SK-MEL-5 (cell line): ENCODE results near the gene WDR74. TPM values are rescaled to one million over a fixed set of nuclear protein-coding genes. Genes with fewer than 3 reads are reported as not detected.
"Not testable (repeated sequence)": the region's sequence is repeated elsewhere in the genome, so short reads cannot be mapped to it uniquely, and the experiment has no call there.

Experiments used
- DNase-seq: peaks from one replicate; pipeline ENCODE4 v3.0.0-alpha.2; 2016; ENCODE audit warnings: low read depth, low spot score
- in situ Hi-C: cut with HindIII; loops from 2 replicates; pipeline ENCODE4 v1.10.0; 2016; ENCODE audit warnings: low sequenced_read_pairs, high pct_unique_total_duplicates, low pct_unique_long_range_greater_than_20kb
- total RNA-seq: library from RNA; depleted of rRNA; stranded (reverse); fragments of >200 nt; shearing (Covaris generic); gene quantifications from 2 replicates; pipeline ENCODE4 v1.2.3, GENCODE V29; 2014

WDR74 gene
- total RNA-seq, 1 experiment from 2014 or later, result 61.2 TPM

DNA sequence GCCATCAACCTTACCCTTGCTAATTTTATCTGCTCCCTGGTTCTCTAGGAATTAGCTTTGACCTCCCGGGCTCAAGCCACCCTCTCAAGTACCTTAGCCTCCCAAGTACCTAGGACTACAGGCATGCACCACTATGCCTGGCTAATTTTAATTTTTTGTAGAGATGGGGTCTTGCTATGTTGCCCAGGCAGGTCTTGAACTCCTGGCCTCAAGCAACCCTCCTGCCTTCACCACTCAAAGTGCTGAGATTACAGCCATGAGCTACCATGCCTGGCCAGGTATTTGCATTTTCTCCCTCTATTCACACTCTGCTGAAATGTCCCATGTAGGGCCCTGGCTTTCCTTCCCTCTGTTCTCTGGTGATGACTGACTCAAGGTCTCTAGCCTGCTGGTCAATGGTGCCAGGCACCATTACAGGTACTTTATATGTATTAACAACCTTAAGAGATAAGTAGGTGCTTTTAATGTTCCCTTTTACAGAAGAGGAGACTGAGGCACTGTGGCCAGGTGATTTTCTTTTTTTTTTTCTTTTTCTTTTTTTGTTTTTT, 8.5 kb upstream of the WDR74 start:
- in situ Hi-C loops, result no loop called here
- DNase-seq, result no peak

DNA sequence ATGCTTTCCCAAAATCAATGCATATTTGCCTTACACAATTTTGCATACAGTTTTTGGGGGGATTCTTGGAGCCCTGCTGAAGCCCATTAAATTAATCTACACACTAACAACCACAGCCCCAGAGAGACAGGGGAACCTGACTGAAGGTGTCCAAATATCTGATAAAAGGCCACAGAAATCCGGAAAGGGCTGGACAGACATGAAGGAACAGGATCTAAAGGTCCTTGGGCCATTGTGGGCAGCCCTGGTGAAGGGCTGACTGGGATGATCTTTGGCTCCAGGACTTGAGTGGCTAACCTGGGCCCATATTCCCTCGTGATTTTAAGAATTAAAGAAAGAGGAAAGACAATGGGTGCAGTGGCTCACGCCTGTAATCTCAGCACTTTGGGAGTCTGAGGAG, 6.8 kb upstream of the WDR74 start:
- in situ Hi-C loops, result no loop called here
- no peak for DNase-seq

DNA sequence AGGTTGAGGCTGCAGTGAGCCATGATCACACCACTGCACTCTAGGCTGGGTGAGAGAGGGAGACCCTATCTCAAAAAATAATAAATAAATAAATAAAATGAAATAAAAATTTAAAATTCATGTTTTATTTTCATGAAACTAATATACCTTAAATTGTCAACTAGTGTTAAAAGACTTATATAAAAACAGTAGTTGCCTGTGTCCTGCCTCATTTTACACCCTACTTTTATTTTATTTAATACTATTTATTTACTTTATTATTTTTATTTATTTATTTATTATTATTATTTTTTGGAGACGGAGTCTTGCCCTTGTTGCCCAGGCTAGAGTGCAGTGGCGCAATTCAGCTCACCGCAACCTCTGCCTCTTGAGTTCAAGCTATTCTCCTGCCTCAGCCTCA, 4.8 kb upstream of the WDR74 start:
- DNase-seq, result no peak
- in situ Hi-C loops, result no loop called here

DNA sequence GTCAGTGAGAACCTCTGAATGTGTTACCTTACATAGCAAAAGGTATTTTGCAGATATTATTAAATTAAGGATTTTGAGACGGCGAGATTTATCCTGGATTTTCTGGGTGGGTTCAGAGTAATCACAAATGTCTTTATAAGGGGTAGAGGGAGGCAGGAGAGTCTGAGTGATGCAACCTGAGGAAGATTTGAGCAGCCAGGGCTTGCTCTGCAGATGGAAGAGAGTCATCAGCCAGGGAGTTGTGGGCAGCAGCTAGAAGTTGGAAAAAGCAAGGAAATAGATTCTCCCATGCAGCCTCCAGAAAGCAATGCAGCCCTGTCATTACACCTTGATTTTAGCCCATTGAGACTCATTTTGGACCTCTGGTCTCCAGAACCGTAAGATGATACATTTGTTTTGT, 4.1 kb upstream of the WDR74 start:
- no peak for DNase-seq
- in situ Hi-C loops, result no loop called here

DNA sequence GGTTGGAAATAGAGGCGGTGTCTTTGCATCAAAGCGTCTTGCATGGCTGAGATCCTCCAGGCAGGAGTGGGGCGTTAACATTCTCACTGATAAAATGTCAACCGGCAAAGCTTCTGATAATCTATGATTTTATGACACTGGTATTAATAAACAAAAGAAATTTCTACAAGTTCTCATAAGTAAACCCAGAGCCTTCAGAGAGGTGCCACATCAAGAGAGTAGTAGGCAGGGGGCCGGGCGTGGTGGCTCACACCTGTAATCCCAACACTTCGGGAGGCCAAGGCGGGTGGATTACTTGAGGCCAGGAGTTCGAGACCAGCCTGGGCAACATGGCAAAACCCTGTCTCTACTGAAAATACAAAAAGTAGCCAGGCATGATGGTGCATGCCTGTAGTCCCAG, 3.5 kb upstream of the WDR74 start:
- in situ Hi-C loops, result not testable (repeated sequence)

DNA sequence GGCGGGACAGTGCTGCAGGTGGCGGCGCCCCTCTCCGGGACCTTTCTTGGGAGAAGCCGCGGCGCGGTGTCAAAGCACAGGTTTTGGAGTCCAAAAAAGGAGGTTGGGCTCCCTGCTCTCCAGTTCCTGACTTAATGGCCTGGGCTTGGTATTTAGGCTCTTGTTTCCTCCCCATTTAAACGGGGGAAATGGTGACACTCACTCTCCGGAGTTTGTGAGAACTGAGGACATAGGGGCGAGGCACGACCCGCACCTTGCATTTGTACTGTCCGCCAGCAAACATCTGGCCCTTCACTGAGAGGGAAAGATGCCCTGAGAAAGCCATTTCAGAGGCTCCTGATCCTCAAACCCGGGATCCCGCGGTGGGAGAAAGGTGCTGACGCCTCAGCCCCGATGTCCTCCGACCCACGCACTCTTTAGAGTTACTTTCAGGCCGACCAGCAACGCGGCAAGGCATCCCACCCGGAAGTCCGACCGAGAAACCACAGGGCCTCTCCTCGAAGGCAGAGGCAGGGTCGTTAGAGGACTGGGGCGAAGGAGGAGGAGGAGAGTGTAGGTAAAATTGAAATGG, 2.9 kb upstream of the WDR74 start:
- DNase-seq, result no peak
- in situ Hi-C loops, result no loop called here

More for the DNA sequence above, 3.5 kb upstream of the WDR74 start:
- not testable (repeated sequence) for DNase-seq

DNA sequence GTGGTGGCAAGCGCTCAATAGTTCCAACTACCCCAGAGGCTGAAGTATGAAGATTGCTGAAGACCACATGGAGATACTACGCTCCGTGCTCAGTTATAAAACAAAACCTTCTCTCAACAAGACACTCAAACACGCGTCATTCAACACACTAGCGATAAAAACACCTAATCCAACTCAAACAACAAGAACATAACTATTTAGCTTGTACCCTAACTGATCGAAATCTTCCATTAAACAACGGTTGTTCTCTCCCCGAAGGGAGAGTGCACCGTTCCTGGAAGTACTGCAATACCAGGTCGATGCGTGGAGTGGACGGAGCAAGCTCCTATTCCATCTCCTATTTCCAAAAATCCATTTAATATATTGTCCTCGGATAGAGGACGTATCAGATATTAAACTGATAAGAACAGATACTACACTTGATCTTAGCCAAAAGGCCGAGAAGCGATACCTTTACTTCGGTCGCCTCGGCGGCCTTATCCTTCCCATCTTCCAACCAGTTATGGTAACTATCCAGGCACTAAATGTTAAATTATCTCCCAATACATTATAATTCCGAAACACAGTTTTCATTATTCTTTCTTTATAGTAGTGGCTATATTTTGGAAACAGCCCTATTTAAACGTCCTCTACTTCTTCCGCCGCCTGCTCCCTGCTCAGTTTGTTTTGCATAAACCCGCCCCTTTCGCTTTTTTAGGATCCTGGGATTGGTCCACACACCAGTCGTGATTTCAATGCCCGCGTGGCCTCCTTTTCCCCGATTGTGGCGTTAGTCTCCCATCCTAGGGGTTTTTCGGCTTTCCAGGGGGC, 2.2 kb upstream of the WDR74 start:
- in situ Hi-C loops, result no loop called here
- DNase-seq, result peak; percentile 99

DNA sequence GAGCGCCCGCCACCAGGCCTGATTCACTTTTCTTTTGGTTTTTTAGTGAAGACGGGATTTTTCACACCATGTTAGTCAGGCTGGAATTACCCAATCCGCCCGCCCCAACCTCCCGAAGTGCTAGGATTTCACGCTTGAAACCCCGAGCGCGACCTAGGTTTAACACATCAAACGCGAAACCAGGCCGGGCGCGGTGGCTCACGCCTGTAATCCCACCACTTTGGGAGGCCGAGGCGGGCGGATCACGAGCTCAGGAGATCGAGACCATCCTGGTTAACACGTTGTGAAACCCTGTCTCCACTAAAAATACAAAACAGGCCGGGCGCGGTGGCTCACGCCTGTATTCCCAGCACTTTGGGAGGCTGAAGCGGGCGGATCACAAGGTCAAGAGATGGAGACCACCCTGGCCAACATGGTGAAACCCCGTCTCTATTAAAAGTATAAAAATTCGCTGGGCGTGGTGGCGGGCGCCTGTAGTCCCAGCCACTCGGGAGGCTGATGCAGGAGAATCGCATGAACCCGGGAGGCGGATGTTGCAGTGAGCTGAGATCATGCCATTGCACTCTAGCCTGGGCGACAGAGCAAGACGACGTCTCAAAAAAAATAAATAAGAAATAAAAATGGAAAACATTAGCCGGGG, 1.5 kb upstream of the WDR74 start:
- in situ Hi-C loops, result not testable (repeated sequence)
- DNase-seq, result peak; percentile 82

DNA sequence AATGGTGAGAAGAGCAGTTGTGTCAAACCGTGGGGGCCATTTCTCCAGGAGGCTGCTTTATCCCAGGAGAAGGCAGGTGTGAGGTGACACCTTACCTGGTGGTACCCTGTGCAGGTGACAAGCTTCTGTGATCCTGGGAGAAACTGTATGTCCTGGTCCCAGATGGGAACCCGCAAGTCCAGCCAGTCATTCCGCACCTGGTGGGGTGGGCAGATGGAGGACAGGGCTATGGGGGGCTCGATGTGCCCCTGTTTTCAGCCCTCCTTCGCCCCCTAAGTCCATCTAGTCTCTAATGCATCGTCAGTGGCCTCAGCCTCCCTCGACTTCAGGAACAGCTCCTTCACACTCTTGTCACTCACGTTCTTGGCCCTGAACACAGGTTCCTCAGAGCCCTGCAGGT, 4.1 kb downstream of the WDR74 start:
- DNase-seq, result no peak

DNA sequence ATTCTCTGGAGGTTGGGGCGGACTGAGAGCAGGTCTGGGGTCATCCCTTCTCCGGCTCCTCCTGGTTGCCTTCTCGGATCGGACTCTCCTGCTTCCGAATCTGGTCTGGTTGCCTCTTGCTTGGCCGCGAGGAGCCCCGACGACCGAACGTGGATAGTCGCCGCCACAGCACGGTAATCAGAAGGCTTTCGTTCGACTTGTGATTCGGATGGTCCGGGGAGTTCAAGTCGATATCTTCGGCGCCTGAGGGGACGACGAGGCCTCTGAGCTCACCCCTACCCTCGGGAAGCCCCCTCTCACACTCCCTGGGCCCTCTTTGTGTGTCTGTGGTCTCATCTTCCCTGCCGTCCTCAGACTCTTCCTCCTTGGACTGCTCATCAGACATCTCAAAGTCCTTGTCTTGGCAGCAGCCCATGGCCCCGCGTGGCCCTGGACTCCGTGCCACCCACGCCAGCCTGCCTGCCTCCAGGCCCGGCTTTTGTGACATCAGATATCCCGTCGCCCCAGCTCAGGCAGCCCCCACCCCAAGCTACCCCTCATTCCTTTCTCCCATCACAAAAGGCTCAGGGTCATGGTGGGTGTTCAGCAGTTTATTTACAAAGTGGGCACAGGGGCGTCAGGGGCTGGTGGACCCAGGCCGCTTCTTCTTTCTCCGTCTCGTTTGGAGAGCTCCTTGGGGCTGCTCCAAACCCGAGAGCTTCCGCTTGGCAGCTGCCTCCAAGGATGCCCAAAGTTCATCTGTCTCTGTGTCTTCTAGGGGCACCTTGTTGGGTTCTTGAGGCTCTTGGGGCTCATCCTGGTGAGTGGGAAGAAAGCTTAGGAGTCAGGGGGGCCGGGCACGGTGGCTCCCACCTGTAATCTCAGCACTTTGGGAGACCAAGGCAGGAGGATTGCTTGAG, 6.8 kb downstream of the WDR74 start, which contains the start of gene TEX54:
TEX54 (minus strand) TSS at position 506 of the 899 bp plus-strand sequence.
- DNase-seq, result no peak
- in situ Hi-C loops, result no loop called here

More for the DNA sequence above, 4.1 kb downstream of the WDR74 start:
- in situ Hi-C loops, result no loop called here

DNA sequence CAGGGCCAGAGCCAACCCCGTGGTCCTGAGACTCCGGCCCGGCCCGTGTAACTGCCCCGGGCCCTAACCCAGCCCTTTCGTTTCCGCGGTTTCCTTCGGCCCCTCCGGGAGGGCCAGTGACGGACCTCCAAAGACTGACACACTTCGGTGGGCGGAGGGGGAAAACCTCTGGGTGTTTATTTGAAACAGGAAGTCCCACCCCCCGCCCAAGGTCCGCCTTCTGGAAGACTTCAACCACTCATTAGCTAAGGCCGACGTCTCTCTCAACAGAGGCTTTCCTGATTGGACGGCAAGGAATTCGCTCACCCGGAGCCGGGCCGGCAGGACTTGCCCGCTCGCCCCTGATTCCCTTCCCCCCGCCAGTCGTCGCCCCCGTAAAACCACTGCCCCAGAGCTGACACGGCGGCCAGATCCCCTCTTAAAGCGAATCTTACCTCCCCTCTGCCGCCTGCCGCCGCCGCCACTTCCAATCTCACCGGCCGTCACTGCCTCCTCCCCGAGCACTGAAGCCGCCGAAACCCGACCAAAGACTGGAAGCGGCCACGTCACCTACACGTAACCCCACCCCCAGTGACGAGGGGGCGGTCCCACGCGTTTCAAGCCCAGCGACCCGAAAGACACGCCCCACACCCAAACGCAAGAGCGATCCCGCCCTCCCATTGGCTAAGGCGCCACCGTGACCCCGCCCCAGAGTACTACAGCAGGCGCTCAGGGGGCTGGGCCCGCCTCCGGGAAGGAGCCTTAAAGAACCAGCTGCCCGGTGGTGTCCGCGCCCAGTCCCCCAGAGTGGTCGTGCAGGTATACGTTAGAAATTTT, 7.7 kb downstream of the WDR74 start, which contains the start of gene STX5:
STX5 (minus strand) TSS at position 532 of the 816 bp plus-strand sequence. CDS start 808 bp downstream, outside the sequence.
- in situ Hi-C loops, result no loop called here
- peak; percentile 95 for DNase-seq

DNA sequence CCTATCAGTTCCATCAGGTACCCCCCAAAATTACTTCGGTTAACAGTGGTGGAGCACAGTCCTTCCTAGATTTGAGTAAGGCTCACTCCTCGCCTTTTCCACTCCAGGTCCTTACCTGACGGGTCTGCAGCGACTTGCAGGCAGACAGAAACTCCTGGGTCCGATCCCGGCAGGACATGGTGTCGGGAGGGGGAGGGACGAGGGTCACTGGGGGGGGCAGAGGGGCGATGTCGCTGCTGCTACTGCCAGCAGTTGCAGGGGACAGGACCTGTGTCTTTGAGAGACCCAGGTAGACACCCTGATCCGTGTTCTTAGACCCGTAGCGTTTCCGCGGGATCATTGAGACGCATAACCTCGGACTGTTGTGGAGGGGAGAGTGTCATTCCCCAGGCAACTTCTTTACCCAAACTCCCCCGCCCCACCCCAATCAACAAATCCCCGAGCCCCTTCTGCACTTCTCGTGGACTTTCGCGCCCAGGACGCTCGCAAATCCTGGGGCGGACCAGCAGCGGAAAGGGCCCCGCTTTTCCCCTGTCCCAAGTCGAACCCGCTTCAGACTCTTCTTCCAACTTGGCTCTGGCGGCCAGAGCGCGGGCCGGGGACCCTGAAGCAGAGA, 8.4 kb downstream of the WDR74 start:
- no peak for DNase-seq
- in situ Hi-C loops, result no loop called here

DNA sequence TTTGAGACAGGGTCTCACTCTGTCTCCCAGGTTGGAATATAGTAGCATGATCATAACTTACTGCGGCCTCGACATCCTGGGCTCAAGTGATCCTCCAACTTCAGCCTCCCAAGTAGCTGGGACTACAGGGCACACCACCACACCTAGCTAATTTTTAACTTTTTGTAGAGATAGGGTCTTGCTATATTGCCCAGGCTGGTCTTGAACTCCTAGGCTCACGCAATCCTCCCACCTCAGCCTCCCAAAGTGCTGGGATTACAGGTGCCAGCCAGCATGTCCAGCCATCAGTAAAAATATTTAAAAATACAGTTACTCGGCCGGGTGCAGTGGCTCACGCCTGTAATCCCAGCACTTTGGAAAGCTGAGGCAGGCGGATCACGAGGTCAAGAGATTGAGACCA, 11.3 kb downstream of the WDR74 start:
- in situ Hi-C loops, DNase-seq: not testable (repeated sequence)

DNA sequence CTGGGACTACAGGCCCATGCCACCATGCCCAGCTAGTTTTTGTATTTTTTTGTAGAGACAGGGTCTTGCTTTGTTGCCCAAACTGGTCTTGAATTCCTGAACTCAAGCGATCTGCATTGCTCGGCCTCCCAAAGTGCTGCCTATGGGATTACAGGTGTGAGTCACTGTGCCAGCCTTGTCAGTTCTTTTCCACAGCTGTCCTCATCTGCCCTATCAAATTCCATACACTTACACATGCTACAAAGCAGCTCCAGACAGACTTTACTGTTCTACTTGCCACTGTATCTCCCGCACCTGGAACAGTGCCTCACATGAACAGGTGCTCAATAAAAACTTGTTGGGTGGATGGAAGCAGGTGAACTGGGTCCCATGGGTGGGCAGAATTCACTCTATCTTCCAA, 15.7 kb downstream of the WDR74 start:
- in situ Hi-C loops, result no loop called here
- no peak for DNase-seq

DNA sequence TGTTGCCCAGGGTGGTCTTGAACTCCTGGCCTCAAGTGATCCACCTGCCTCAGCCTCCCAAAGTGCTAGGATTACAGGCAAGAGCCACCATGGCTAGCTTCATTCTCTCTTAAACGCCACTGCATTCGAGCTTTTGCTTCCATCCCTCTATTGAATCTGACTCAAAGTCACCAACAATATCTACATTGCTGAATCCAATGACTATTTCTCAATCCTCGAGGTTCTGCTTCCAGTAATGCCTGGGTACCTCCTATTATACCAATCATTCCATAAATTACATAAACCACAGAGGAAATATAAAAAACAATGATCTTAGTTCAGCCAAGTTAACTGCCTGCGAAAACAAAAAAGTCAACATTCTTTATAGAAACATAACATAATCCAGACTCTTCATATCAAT, 22.3 kb downstream of the WDR74 start:
- in situ Hi-C loops, result no loop called here
- no peak for DNase-seq

DNA sequence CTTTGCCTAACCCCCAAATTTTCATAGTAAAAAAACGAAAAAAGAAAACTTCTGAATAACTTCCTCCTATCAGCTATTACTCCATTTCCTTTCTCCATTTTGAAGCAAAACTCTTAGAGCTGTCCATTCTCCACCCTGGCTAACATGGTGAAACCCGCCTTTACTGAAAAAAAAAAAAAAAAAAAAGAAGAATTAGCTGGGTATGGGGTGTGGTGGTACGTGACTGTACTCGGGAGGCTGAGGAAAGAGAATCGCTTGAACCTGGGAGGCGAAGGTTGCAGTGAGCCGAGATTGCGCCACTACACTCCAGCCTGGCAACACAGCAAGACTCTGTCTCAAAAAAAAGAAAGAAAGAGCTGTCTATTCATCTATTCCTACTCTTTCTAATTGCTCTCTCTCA, 22.8 kb downstream of the WDR74 start:
- DNase-seq, result no peak
- in situ Hi-C loops, result no loop called here
